ENCODE data around the gene SMIM1.

DNA sequence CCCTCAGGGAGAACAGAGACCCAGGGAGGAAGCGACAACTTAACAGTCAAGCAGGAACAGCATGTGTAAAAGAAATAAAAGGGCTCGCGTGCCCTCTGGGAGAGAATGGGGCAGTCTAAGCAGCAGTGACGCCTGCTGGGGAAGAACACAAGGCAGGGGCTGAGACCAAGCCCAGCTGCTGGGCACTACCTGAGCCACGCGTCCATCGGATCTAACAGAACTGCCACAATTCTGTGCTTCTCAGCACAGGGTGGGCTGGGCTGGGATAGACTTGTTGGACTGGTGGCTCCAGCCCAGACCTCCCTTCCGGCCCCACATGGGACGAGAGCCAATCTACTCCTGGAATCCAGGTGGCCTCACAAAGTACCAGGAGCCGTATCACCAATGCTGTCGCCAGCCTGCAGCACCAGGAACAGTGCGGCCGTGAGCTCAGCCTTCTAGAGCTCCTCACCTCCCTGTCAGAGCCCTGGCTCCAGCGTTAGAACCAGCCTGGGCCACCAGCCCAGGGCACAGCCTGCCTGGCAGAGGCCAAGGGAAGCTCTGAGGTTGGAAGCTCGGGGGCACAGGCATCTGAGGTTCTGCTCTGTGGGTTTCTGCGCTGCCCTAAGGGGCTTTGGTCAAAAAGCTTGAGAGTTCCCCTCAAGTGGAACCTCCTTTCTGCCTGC, 16.3 kb downstream of the SMIM1 start:
- TF ChIP-seq, protein P1, sequence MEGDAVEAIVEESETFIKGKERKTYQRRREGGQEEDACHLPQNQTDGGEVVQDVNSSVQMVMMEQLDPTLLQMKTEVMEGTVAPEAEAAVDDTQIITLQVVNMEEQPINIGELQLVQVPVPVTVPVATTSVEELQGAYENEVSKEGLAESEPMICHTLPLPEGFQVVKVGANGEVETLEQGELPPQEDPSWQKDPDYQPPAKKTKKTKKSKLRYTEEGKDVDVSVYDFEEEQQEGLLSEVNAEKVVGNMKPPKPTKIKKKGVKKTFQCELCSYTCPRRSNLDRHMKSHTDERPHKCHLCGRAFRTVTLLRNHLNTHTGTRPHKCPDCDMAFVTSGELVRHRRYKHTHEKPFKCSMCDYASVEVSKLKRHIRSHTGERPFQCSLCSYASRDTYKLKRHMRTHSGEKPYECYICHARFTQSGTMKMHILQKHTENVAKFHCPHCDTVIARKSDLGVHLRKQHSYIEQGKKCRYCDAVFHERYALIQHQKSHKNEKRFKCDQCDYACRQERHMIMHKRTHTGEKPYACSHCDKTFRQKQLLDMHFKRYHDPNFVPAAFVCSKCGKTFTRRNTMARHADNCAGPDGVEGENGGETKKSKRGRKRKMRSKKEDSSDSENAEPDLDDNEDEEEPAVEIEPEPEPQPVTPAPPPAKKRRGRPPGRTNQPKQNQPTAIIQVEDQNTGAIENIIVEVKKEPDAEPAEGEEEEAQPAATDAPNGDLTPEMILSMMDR (IDR thresholded peaks at IDR 0.05) = no peak
- TF ChIP-seq POLR2A (IDR thresholded peaks at IDR 0.05) = no peak

All from right lobe of liver (tissue), 4 donors.